SH-SY5Y (cell line): ENCODE measurements around the gene RASA2.

Experiments
- GATA2 ChIP-seq: IDR thresholded peaks from 2 replicates; pipeline ENCODE4 v1.6.1; 2011; ENCODE audit warnings: mild to moderate bottlenecking, low read depth, low read length
- GATA3 ChIP-seq: IDR thresholded peaks from 2 replicates; pipeline ENCODE4 v1.6.1; 2011; ENCODE audit warnings: low read depth, mild to moderate bottlenecking, low read length, moderate library complexity

GRCh38 chr3:141519587-141519986 lies 32.8 kb downstream of the RASA2 start:
- no peak for TF ChIP-seq GATA2
- no peak for TF ChIP-seq GATA3
